GM18511 (cell line): ENCODE measurements around the gene JAM3.
"Not testable (repeated sequence)": the region's sequence is repeated elsewhere in the genome, so short reads cannot be mapped to it uniquely, and the experiment has no call there.

ENCODE experiments used
- ATAC-seq: cut with Tn5 transposase; IDR thresholded peaks from one replicate; pipeline ENCODE4 v1.9.1; 2021; ENCODE audit warnings: mild to moderate bottlenecking, moderate library complexity; ENCODE audit not compliant: unreplicated experiment

Gene JAM3

GRCh38 chr11:134098566-134099184, 29.8 kb downstream of the JAM3 start:
- no peak for ATAC-seq

- no peak for ATAC-seq
Observed at GRCh38 chr11:134100171-134100570, 31.3 kb downstream of the JAM3 start.

GRCh38 chr11:134101282-134101681, 32.4 kb downstream of the JAM3 start:
- ATAC-seq, result no peak

GRCh38 chr11:134110252-134110815, 41.5 kb downstream of the JAM3 start:
- ATAC-seq, result no peak

GRCh38 chr11:134113787-134114186, 44.9 kb downstream of the JAM3 start:
- not testable (repeated sequence) for ATAC-seq

- no peak for ATAC-seq
Observed at GRCh38 chr11:134116210-134116609, 47.3 kb downstream of the JAM3 start.

- ATAC-seq, result no peak
Observed at GRCh38 chr11:134118006-134118405, 49.1 kb downstream of the JAM3 start.

GRCh38 chr11:134119094-134119493, 50.2 kb downstream of the JAM3 start:
- ATAC-seq, result no peak

GRCh38 chr11:134120143-134120850, 51.4 kb downstream of the JAM3 start:
- no peak for ATAC-seq

GRCh38 chr11:134120921-134121526, 52.2 kb downstream of the JAM3 start:
- ATAC-seq, result no peak

GRCh38 chr11:134124660-134125451, 56.0 kb downstream of the JAM3 start:
- ATAC-seq, result no peak

GRCh38 chr11:134125507-134125906, 56.6 kb downstream of the JAM3 start:
- no peak for ATAC-seq

GRCh38 chr11:134126217-134126822, 57.4 kb downstream of the JAM3 start:
- ATAC-seq, result no peak

- ATAC-seq, result no peak
Observed at GRCh38 chr11:134131628-134132244, 62.9 kb downstream of the JAM3 start.

GRCh38 chr11:134132808-134133207, 63.9 kb downstream of the JAM3 start:
- ATAC-seq, result no peak

GRCh38 chr11:134134167-134134566, 65.3 kb downstream of the JAM3 start:
- ATAC-seq, result no peak

- no peak for ATAC-seq
Observed at GRCh38 chr11:134138376-134138775, 69.5 kb downstream of the JAM3 start.

GRCh38 chr11:134139303-134139872, 70.5 kb downstream of the JAM3 start:
- ATAC-seq, result no peak

GRCh38 chr11:134139873-134140331, 71.0 kb downstream of the JAM3 start:
- ATAC-seq, result peak; percentile 88
